Measurements from ENCODE around the gene PHOSPHO1.

- TF ChIP-seq POLR2A (IDR thresholded peaks at IDR 0.05; ENCODE audit: low read depth, low read length) (no peak), POLR2AphosphoS5 (IDR thresholded peaks at IDR 0.05; ENCODE audit: low read depth, low read length) (no peak), TAF1 (IDR thresholded peaks at IDR 0.05; ENCODE audit: borderline replicate concordance, low read depth, low read length) (no peak)
Measured at GRCh38 chr17:49196520-49196919, 34.1 kb downstream of the PHOSPHO1 start.
